GM19099 (cell line): ENCODE measurements around the gene MOB3A.
A peak's percentile ranks its signal among the peaks of the same experiment; 100 is the strongest.

Experiments
- POLR2A ChIP-seq: IDR thresholded peaks from 3 replicates; pipeline ENCODE4 v1.6.1; 2011; ENCODE audit warnings: low read depth; ENCODE audit not compliant: insufficient read length; ENCODE audit errors: extremely low read depth

Gene MOB3A

DNA sequence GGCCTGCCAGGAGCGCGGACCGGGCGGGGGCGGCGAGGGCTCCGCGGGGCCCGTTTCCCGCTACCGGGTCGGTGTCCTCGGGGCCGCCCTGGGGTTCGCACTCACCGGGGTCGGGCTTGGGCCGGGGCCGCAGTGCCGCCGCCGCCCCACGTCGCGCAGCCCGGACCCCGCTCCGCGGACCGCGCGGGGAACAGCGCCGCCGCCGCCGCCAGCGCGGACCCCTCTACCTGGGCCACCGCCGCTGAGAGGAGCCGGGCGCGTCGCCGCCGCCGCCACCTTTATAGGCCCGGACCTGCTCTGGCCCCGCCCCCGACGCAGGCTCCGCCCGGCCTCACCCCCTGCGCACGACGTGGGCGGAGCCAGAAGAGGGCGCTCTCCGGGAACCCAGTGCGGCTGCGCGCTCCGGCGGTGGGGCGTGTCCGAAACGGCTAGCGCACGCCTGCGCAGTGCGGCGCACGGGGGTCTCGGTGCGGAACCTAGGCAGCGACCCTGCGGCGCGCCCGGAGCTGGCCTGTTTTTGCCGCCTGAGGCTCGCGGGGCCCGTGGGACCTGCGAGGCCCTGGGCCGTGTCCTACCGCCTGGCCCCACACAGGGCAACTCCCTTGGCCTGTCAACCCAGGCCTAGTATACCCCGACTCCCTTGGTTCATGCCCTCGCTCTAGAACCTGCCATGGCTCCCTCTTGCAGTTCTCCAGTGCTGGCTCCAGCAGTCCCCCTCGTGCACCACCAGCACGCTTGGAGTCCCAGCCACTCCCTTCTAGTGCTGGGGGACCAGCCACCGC is 44.9 kb downstream of the MOB3A start, which contains the start of gene MKNK2:
Gene MKNK2 (minus strand): TSS at position 254 of the 782 bp plus-strand sequence. CDS start 393 bp downstream, outside the sequence.
- TF ChIP-seq POLR2A = peak; percentile 100

- no peak for TF ChIP-seq POLR2A
Observed at GRCh38 chr19:2050349-2050990, 45.7 kb downstream of the MOB3A start.

DNA sequence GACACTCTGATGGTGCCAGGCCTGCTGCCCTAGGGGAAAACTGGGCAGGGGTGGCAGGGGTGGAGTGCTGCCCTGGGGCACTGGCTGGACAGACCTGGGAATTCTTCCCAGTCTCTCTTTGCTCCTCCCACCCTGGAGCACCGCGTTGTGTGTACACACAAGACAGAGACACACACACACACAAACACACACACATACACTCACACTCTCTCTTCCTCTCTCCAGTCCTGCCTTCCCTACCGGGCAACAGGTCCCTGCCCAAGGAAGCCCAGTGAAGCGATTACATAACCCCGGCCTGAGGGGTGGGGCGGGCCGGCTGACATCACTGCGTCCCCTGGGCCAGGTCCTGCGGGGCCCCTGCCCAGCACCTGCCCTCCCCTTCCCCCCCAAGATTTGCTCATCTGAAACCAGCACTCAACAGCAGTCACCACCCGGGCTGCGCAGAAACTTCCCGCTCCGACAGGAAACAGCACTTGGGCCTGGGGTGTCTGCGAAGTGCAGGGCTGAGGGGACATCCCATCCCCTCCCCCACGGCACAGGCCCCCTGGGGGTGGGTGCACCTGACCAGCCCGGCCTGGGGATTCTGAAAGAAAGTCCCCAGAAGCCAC is 46.3 kb downstream of the MOB3A start:
- TF ChIP-seq POLR2A = peak; percentile 42

GRCh38 chr19:2048959-2049740 is 47.0 kb downstream of the MOB3A start:
- peak; percentile 38 for TF ChIP-seq POLR2A

DNA sequence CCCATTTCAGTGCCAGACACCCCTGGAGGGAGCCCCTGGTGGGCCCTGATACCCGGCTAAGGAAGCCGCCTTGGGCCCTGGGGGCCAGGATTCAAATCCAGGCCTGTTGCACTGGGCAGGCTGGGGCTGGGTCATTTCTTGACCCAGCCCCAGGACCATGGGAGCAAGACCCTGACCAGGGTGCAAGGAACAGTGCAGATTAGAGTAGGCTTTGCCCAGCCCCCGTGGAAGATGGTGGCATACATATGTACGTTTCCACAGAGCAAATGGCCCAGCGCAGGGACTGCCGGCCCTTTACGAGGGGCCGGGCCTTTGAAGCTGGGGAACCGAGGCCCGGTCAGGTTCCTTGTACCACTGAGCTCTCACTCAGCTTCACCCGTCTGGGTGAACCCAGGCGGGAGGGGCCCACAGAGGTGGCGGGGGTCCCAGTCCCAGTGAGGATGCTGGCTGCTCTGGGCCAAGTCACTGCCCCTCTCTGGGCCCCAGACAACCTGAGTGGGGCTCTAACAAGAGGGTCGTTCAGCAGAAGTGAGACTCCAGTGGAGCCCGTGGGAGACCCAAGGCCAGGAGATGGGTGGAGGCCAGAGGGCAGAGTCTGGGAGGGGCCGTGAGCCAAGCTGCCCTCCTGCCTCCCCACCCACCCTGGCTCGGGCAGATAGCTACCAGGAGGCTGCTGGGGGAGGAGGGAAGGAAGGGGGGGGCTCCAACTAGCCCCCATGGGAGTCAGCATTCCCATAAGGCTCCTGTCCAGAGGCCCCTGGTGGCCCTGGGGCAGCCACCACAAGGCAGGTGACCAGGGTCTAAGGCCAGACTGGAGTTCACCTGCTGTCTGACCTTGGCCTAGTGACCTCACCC is 47.8 kb downstream of the MOB3A start:
- TF ChIP-seq POLR2A = peak; percentile 14

GRCh38 chr19:2047449-2048103 is 48.5 kb downstream of the MOB3A start:
- TF ChIP-seq POLR2A = peak; percentile 18

GRCh38 chr19:2047076-2047448 is 49.1 kb downstream of the MOB3A start:
- TF ChIP-seq POLR2A = peak; percentile 11

- peak; percentile 16 for TF ChIP-seq POLR2A
Observed at GRCh38 chr19:2046046-2046907, 49.8 kb downstream of the MOB3A start.

- TF ChIP-seq POLR2A = peak; percentile 48
Observed at GRCh38 chr19:2045501-2046045, 50.6 kb downstream of the MOB3A start.

GRCh38 chr19:2044709-2045500 is 51.2 kb downstream of the MOB3A start:
- peak; percentile 58 for TF ChIP-seq POLR2A

DNA sequence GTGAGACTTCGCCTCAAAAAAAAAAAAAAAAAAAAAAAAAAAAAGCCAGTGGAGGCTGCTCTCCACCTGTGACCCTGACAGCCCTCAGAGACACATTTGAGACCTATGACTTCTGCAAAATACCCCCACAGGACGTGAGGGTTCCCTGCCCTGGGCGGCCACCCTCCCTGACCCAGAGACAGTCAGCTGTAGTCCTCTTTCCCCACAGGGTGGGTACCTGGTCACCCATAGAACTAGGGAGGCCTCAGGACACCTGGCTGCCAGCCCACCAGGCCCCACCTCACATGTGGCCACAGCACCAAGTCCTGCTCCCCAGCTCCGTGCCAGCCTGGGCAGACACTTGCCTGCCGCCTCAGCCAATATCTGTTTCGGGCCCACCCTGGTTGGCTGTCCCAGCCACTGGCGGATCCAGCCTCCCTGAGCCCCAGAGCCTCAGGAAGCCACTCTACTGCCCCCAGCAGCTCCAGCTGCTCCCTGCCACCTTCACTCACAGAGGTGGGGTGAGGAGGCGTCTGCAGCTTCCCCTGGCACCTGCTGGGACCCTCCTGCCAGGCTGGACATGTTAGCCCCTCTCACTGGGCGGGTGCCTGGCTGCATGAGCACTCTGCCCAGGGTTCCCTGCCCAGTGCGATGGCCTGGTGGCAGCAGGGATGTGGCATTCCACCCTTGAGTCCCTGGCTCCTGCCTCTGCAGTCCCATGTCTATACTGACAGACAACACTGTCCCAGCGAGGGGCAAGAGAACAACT is 52.0 kb downstream of the MOB3A start:
- no peak for TF ChIP-seq POLR2A
